K562 (cell line): ENCODE measurements around the gene ARHGAP28. TPM values are rescaled to one million over a fixed set of nuclear protein-coding genes. Genes with fewer than 3 reads are reported as not detected.

Source experiments
- ATAC-seq: fragments of 200-7000 bp; cut with Tn5 transposase; 3 replicates; pipeline ENCODE4 v1.9.1; 2020; ENCODE audit warnings: moderate library complexity
- BruUV-seq: library from RNA; stranded (reverse); fragments of 400-500 nt; replicated peaks from 2 replicates; lab custom pipeline; 2021; lab: Mats Ljungman, UMichigan
- CTCF ChIA-PET: fragments of 300-600 bp; formaldehyde crosslinking; extraction: SDS; loops from one replicate; lab custom pipeline; 2021; ENCODE audit warnings: low intra/inter-chr PET ratio; lab: Yijun Ruan, JAX
- POLR2A ChIA-PET: fragments of 300-600, 350-650 bp; sonication (Branson Sonifier 250); formaldehyde crosslinking; extraction: SDS; loops from one replicate; lab custom pipeline; 2021; ENCODE audit warnings: antibody characterized with exemption, inconsistent platforms; lab: Yijun Ruan, JAX
- DNase-seq, 4 experiments: peaks; one replicate each; pipeline versions ENCODE4 v3.0.0 to v3.0.0-alpha.2; 2011 to 2018; ENCODE audit warnings: low spot score in 3 of 4, mixed read lengths in 3 of 4; ENCODE audit errors: extremely low read depth in 1 of 4
- FAIRE-seq: peaks from 2 replicates; lab custom pipeline; 2011; peaks lifted over from hg19 to GRCh38; lab: Jason Lieb, UNC
- H2AFZ ChIP-seq: 2 replicates; pipeline ENCODE4 v1.6.0; 2011; ENCODE audit warnings: low read depth, low read length, control low read depth, inconsistent platforms
- H3K27ac ChIP-seq: fragments of 200-600 bp; 3 replicates; pipeline ENCODE4 v1.8.0; 2011; ENCODE audit warnings: low read depth, mild to moderate bottlenecking, control low read depth, inconsistent platforms, low read length, moderate library complexity, mixed read lengths; ENCODE audit errors: extremely low read depth
- H3K27me3 ChIP-seq, 2 experiments: fragments of 300-600 bp in 1 of 2; 2 replicates in 1 of 2; 3 replicates in 1 of 2; pipeline versions ENCODE4 v1.6.0 to v1.8.0; 2011; ENCODE audit warnings: inconsistent platforms in 2 of 2, low read length in 2 of 2, mild to moderate bottlenecking in 1 of 2, mixed read lengths in 1 of 2, moderate library complexity in 1 of 2; ENCODE audit not compliant: control insufficient read depth in 2 of 2, insufficient read depth in 2 of 2
- H3K36me3 ChIP-seq: fragments of 300-600 bp; 3 replicates; pipeline ENCODE4 v1.8.0; 2011; ENCODE audit warnings: mild to moderate bottlenecking, low read length, inconsistent platforms; ENCODE audit not compliant: control insufficient read depth, insufficient read depth
- H3K4me1 ChIP-seq, 2 experiments: fragments of 200-600 bp in 1 of 2; replicated peaks in 1 of 2; 2 replicates in 1 of 2; 3 replicates in 1 of 2; pipeline versions ENCODE4 v1.5.1 to v1.8.0; 2011; ENCODE audit warnings: inconsistent platforms in 2 of 2, low read length in 2 of 2, mild to moderate bottlenecking in 1 of 2, mixed read lengths in 1 of 2, moderate library complexity in 1 of 2; ENCODE audit not compliant: control insufficient read depth in 2 of 2, insufficient read depth in 2 of 2
- H3K4me2 ChIP-seq: 2 replicates; pipeline ENCODE4 v1.6.1; 2011; ENCODE audit warnings: low read length, control low read depth, inconsistent platforms, mixed read lengths; ENCODE audit not compliant: insufficient read depth
- H3K4me3 ChIP-seq: fragments of 200-600 bp; sonication (generic), shearing (Covaris generic); 2 replicates; pipeline ENCODE4 v1.5.1; 2016; ENCODE audit warnings: control low read depth, inconsistent platforms
- H3K79me2 ChIP-seq: fragments of 200-600 bp; 3 replicates; pipeline ENCODE4 v1.8.0; 2011; ENCODE audit warnings: low read length, inconsistent platforms; ENCODE audit not compliant: control insufficient read depth, insufficient read depth
- H3K9ac ChIP-seq, 2 experiments: 2 replicates each; pipeline versions ENCODE4 v1.6.0 to v1.6.1; 2011; ENCODE audit warnings: low read depth in 2 of 2, low read length in 2 of 2, control low read depth in 1 of 2, inconsistent platforms in 1 of 2, mild to moderate bottlenecking in 1 of 2, mixed read lengths in 1 of 2; ENCODE audit not compliant: insufficient read depth in 1 of 2
- H3K9me1 ChIP-seq: one replicate; pipeline ENCODE4 v1.6.0; 2011; ENCODE audit warnings: inconsistent platforms, mild to moderate bottlenecking, low read length, moderate library complexity; ENCODE audit not compliant: control insufficient read depth, insufficient read depth
- H3K9me3 ChIP-seq: replicated peaks from 2 replicates; pipeline ENCODE4 v1.5.1; 2011; ENCODE audit warnings: low read depth, low read length, inconsistent platforms; ENCODE audit not compliant: control insufficient read depth, insufficient read depth
- H4K20me1 ChIP-seq: replicated peaks from 2 replicates; pipeline ENCODE4 v1.6.1; 2011; ENCODE audit warnings: low read length, inconsistent platforms, mixed read lengths; ENCODE audit not compliant: control insufficient read depth, insufficient read depth
- CBFA2T3 ChIP-seq: fragments of 450-650 bp; IDR thresholded peaks from 2 replicates; pipeline ENCODE4 v1.6.1; 2017
- NCOR1 ChIP-seq: fragments of 450-650 bp; IDR thresholded peaks from 2 replicates; pipeline ENCODE4 v1.6.1; 2016; ENCODE audit warnings: mild to moderate bottlenecking, moderate library complexity
- NFE2 ChIP-seq: IDR thresholded peaks from 2 replicates; pipeline ENCODE4 v1.6.1; 2014; ENCODE audit warnings: antibody characterized with exemption, low read depth
- NR2C2 ChIP-seq, 2 experiments: fragments of 200-800 bp in 1 of 2; sonication (Bioruptor generic) in 1 of 2; sonication (generic) in 1 of 2; formaldehyde crosslinking in 1 of 2; IDR thresholded peaks; 2 replicates each; pipeline versions ENCODE4 v1.6.1 to v1.8.0; 2016 to 2022; ENCODE audit warnings: mild to moderate bottlenecking in 1 of 2, missing compliant biosample characterization in 1 of 2, missing genetic modification characterization in 1 of 2, missing genetic modification reagents in 1 of 2
- PTRF ChIP-seq: fragments of 450-650 bp; IDR thresholded peaks from 2 replicates; pipeline ENCODE4 v1.6.1; 2016; ENCODE audit warnings: mild to moderate bottlenecking, missing genetic modification characterization, missing compliant biosample characterization
- RAD21 ChIP-seq, 2 experiments: fragments of 250-450 bp in 1 of 2; fragments of 450-650 bp in 1 of 2; sonication (Bioruptor Pico) in 1 of 2; formaldehyde crosslinking in 1 of 2; IDR thresholded peaks in 1 of 2; conservative IDR thresholded peaks in 1 of 2; 2 replicates each; pipeline versions ENCODE4 v1.4.0 to v1.8.0; 2020 to 2022; ENCODE audit warnings: mild to moderate bottlenecking in 2 of 2, moderate library complexity in 1 of 2
- TAL1 ChIP-seq: fragments of 450-650 bp; IDR thresholded peaks from 2 replicates; pipeline ENCODE4 v1.6.1; 2016; ENCODE audit warnings: mild to moderate bottlenecking
- ZNF316 ChIP-seq: fragments of 450-650 bp; IDR thresholded peaks from 2 replicates; pipeline ENCODE4 v1.6.1; 2016
- WGBS: fragments of 100-300 bp; shearing (Covaris generic); methylation state at CpG from one replicate; pipeline ENCODE4 v1.1.6; 2016; ENCODE audit warnings: low coverage, mixed read lengths; ENCODE audit not compliant: insufficient coverage; ENCODE audit errors: missing lambda C conversion rate; 5-methylcytosine and 5-hydroxymethylcytosine counted together
- in situ Hi-C: fragments of 300-500 bp; cut with MboI; formaldehyde crosslinking; loops from 4 replicates; pipeline ENCODE4 v1.15.0; 2018; ENCODE audit warnings: inconsistent platforms, mixed read lengths
- intact Hi-C: fragments of 100-400 bp; cut with micrococcal nuclease; formaldehyde crosslinking; loops from 2 replicates; pipeline ENCODE4 v1.14.2; 2022
- polyA plus RNA-seq, 8 experiments: library from polyadenylated mRNA; depleted of rRNA in 4 of 8; stranded (reverse) in 5 of 8; unstranded in 3 of 8; fragments of >200 nt; fragmentation: Nextera tagmentation in 2 of 8; fragmentation: Illumina TruSeq in 1 of 8; extraction: Ambion mirVana in 2 of 8; extraction: Trizol in 1 of 8; gene quantifications; 2 replicates each; pipeline versions ENCODE4 v1.2.1 to v1.2.3, GENCODE V29; 2011 to 2014; ENCODE audit warnings: inconsistent platforms in 1 of 8, missing spikeins in 1 of 8
- total RNA-seq, 7 experiments: library from RNA; depleted of rRNA in 6 of 7; stranded (reverse); fragments of >200 nt in 6 of 7; fragmentation: Illumina TruSeq in 2 of 7; extraction: Trizol in 2 of 7; gene quantifications; 2 replicates each; pipeline versions ENCODE4 v1.2.1 to v1.2.3, GENCODE V29; 2011 to 2021; ENCODE audit warnings: low replicate concordance in 1 of 7
- TF ChIP-seq, protein P1 (sequence below): fragments of 250-450 bp; sonication (Bioruptor Pico); IDR thresholded peaks from 2 replicates; pipeline ENCODE4 v1.9.0; 2021; ENCODE audit warnings: mild to moderate bottlenecking, inconsistent platforms
- TF ChIP-seq, protein P2 (sequence below): fragments of 450-650 bp; IDR thresholded peaks from 2 replicates; pipeline ENCODE4 v1.6.1; 2016; ENCODE audit warnings: mild to moderate bottlenecking
- TF ChIP-seq, protein P3 (sequence below), 2 experiments: fragments of 450-650 bp in 1 of 2; IDR thresholded peaks; 2 replicates each; pipeline ENCODE4 v1.6.1; 2011 to 2017; ENCODE audit warnings: low read depth in 2 of 2, antibody characterized with exemption in 1 of 2, borderline replicate concordance in 1 of 2, low read length in 1 of 2, mild to moderate bottlenecking in 1 of 2, mixed read lengths in 1 of 2; ENCODE audit not compliant: control insufficient read depth in 1 of 2

Gene ARHGAP28
- total and polyA plus RNA-seq, 9 of the 15 experiments (the other 6 are each of a cell fraction or from before 2014, with no cell fraction given) = 0.93 to 5.9 (median 5.0) TPM

DNA sequence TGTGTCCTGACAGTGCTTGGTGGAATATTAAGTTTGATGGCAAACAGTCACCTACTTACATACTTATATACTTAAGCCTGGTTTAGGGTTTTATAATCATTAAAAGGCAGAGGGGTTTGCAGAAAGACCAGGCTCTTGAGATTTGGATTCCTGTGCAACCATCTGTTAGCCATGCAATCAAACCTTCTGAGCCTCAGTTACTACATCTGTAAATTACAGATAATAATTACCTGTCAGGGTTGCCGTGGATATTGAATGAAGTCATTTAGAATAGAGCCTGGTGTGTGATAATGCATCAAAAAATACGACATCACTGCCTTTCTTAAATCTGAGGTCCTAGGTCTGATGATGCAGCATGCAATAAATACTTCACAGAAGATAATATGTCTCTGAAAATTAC is 152.9 kb downstream of the ARHGAP28 start (continued):
- TF ChIP-seq, protein P1, sequence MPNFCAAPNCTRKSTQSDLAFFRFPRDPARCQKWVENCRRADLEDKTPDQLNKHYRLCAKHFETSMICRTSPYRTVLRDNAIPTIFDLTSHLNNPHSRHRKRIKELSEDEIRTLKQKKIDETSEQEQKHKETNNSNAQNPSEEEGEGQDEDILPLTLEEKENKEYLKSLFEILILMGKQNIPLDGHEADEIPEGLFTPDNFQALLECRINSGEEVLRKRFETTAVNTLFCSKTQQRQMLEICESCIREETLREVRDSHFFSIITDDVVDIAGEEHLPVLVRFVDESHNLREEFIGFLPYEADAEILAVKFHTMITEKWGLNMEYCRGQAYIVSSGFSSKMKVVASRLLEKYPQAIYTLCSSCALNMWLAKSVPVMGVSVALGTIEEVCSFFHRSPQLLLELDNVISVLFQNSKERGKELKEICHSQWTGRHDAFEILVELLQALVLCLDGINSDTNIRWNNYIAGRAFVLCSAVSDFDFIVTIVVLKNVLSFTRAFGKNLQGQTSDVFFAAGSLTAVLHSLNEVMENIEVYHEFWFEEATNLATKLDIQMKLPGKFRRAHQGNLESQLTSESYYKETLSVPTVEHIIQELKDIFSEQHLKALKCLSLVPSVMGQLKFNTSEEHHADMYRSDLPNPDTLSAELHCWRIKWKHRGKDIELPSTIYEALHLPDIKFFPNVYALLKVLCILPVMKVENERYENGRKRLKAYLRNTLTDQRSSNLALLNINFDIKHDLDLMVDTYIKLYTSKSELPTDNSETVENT (CRISPR knock-in tag) = no peak
- no peak for TF ChIP-seq PTRF (tag)

DNA sequence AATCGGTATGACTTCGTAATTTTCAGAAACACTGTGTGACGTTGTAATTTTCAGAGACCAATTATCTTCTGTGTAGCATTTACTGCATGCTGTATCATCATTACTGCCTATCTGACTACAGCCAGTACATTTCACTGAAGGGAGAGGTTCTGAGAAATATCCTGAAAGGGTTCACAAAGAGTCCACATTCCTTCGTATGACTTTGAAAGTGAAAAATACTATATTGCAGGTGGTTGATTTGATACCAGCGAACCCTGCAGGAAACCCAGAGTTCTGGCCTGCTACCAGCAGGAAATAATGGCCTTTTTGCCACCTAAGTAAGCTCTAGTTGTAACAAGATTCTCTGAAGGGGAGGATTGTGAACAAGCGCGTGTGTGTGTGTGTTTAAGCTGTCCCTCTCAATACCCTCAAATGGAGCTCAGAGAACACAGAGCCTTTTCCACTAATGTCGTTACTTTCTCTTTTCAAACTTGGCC is 155.5 kb downstream of the ARHGAP28 start:
- ChIA-PET CTCF (interaction anchor here (1.3 to 2.5 kb wide), 2 partner anchors 202 to 341 kb away, joined by 4 to 41 read pairs; no protein-coding TSS in a partner anchor), POLR2A (interaction anchor here (0.6 kb wide), 2 partner anchors 201 to 1282 kb away, joined by 3 to 4 read pairs; no protein-coding TSS in a partner anchor)
- Histone ChIP-seq H3K79me2 (no peaks in the 10 kb centered on the region), H3K4me2 (peak overlapping the region; percentile 23; the same call in 1 of the 2 replicates), H3K4me3 (no peak overlapping the region), H3K9ac (no peak overlapping the region), H3K4me1 (peaks cover 0 to 4% of the 10 kb centered on the region in 2 experiments; a peak in 1 of 5 replicates), H3K27me3 (peaks cover 0 to 5% of the 10 kb centered on the region in 2 experiments; a peak in 1 of 5 replicates), H3K9me1 (no peaks in the 10 kb centered on the region), H3K9me3 (no peaks in the 10 kb centered on the region), H2AFZ (peak overlapping the region; percentile 40), H3K36me3 (no peaks in the 10 kb centered on the region), H3K27ac (no peak overlapping the region), H4K20me1 (no peaks in the 10 kb centered on the region)
- FAIRE-seq (no peak), DNase-seq (peak in 2 of 4 experiments; percentile 17 to 21), ATAC-seq (peak; percentile 82)
- BruUV-seq = no TSS peak
- in situ Hi-C loops = loop anchor here (10.0 to 25.0 kb wide), 3 partner anchors 350 to 1823 kb away; no protein-coding TSS in a partner anchor
- intact Hi-C loops = loop anchor here (5.0 kb wide), 3 partner anchors 158 to 1018 kb away; partner anchors contain the start of gene ARHGAP28
- 12% methylated on average over 8 of the region's 8 CpGs for WGBS
- TF ChIP-seq NR2C2 (CRISPR knock-in tag; IDR thresholded peaks at IDR 0.05) (no peak), NR2C2 (tag; IDR thresholded peaks at IDR 0.05) (no peak), NCOR1 (0 out of 2 replicates have a peak, but pooled peaks have one; percentile 5), ZNF316 (peak; percentile 86), CBFA2T3 (0 out of 2 replicates have a peak, but pooled peaks have one; percentile 11), NFE2 (peak; percentile 22; the same call in 1 of the 2 replicates), RAD21 (CRISPR knock-in tag; conservative IDR thresholded peaks at IDR 0.05 in 1 of 2, IDR thresholded peaks at IDR 0.05 in 1 of 2) (peak; percentile 16 to 36; a peak in 2 of 4 replicates), TAL1 (peak; percentile 22; the same call in 1 of the 2 replicates)
- TF ChIP-seq, protein P2, sequence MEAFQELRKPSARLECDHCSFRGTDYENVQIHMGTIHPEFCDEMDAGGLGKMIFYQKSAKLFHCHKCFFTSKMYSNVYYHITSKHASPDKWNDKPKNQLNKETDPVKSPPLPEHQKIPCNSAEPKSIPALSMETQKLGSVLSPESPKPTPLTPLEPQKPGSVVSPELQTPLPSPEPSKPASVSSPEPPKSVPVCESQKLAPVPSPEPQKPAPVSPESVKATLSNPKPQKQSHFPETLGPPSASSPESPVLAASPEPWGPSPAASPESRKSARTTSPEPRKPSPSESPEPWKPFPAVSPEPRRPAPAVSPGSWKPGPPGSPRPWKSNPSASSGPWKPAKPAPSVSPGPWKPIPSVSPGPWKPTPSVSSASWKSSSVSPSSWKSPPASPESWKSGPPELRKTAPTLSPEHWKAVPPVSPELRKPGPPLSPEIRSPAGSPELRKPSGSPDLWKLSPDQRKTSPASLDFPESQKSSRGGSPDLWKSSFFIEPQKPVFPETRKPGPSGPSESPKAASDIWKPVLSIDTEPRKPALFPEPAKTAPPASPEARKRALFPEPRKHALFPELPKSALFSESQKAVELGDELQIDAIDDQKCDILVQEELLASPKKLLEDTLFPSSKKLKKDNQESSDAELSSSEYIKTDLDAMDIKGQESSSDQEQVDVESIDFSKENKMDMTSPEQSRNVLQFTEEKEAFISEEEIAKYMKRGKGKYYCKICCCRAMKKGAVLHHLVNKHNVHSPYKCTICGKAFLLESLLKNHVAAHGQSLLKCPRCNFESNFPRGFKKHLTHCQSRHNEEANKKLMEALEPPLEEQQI = no peak
- TF ChIP-seq, protein P3, sequence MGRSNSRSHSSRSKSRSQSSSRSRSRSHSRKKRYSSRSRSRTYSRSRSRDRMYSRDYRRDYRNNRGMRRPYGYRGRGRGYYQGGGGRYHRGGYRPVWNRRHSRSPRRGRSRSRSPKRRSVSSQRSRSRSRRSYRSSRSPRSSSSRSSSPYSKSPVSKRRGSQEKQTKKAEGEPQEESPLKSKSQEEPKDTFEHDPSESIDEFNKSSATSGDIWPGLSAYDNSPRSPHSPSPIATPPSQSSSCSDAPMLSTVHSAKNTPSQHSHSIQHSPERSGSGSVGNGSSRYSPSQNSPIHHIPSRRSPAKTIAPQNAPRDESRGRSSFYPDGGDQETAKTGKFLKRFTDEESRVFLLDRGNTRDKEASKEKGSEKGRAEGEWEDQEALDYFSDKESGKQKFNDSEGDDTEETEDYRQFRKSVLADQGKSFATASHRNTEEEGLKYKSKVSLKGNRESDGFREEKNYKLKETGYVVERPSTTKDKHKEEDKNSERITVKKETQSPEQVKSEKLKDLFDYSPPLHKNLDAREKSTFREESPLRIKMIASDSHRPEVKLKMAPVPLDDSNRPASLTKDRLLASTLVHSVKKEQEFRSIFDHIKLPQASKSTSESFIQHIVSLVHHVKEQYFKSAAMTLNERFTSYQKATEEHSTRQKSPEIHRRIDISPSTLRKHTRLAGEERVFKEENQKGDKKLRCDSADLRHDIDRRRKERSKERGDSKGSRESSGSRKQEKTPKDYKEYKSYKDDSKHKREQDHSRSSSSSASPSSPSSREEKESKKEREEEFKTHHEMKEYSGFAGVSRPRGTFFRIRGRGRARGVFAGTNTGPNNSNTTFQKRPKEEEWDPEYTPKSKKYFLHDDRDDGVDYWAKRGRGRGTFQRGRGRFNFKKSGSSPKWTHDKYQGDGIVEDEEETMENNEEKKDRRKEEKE (IDR thresholded peaks at IDR 0.05; ENCODE audit: borderline replicate concordance in 1 of 2, control insufficient read depth in 1 of 2, low read depth in 2 of 2, low read length in 1 of 2) = no peak
